GM20431 (cell line): ENCODE measurements around the gene OLFML3.

Experiments used
- in situ Hi-C: fragments of 300-500 bp; cut with MseI, MboI; formaldehyde crosslinking; loops from one replicate; pipeline ENCODE4 v1.15.0; 2020; ENCODE audit warnings: low sequenced_read_pairs; ENCODE audit not compliant: unreplicated experiment

OLFML3 gene

GRCh38 chr1:113978863-113979702, at the start of gene OLFML3:
Gene OLFML3 (plus strand): TSS chr1:113979474. CDS start chr1:113979517, 43 bp downstream.
- in situ Hi-C loops, result no loop called here

GRCh38 chr1:113929750-113930498, 49.4 kb upstream of the OLFML3 start:
- in situ Hi-C loops, result no loop called here

GRCh38 chr1:113930499-113931161, 48.6 kb upstream of the OLFML3 start:
- in situ Hi-C loops, result no loop called here

GRCh38 chr1:113931451-113931851, 47.8 kb upstream of the OLFML3 start:
- in situ Hi-C loops, result no loop called here

- in situ Hi-C loops, result no loop called here
Observed at GRCh38 chr1:113934006-113934405, 45.3 kb upstream of the OLFML3 start.

- in situ Hi-C loops, result no loop called here
Observed at GRCh38 chr1:113934511-113935055, 44.7 kb upstream of the OLFML3 start.

- in situ Hi-C loops, result no loop called here
Observed at GRCh38 chr1:113935176-113935575, 44.1 kb upstream of the OLFML3 start.

GRCh38 chr1:113935970-113936369, 43.3 kb upstream of the OLFML3 start:
- in situ Hi-C loops, result no loop called here

- in situ Hi-C loops, result no loop called here
Observed at GRCh38 chr1:113937146-113937545, 42.1 kb upstream of the OLFML3 start.

- in situ Hi-C loops, result no loop called here
Observed at GRCh38 chr1:113938192-113938591, 41.1 kb upstream of the OLFML3 start.

- in situ Hi-C loops, result no loop called here
Observed at GRCh38 chr1:113940365-113941244, 38.7 kb upstream of the OLFML3 start.

- in situ Hi-C loops, result no loop called here
Observed at GRCh38 chr1:113941245-113941559, 38.1 kb upstream of the OLFML3 start.

- in situ Hi-C loops, result no loop called here
Observed at GRCh38 chr1:113942527-113942926, 36.7 kb upstream of the OLFML3 start.

GRCh38 chr1:113943028-113943811, 36.1 kb upstream of the OLFML3 start:
- in situ Hi-C loops, result no loop called here

GRCh38 chr1:113945329-113945728, 33.9 kb upstream of the OLFML3 start:
- in situ Hi-C loops, result no loop called here

GRCh38 chr1:113946112-113946511, 33.2 kb upstream of the OLFML3 start:
- in situ Hi-C loops, result no loop called here

- in situ Hi-C loops, result no loop called here
Observed at GRCh38 chr1:113946678-113947387, 32.4 kb upstream of the OLFML3 start.

- in situ Hi-C loops, result no loop called here
Observed at GRCh38 chr1:113947388-113948107, 31.7 kb upstream of the OLFML3 start.
